HG02759 (cell line): Measurements from ENCODE around the gene ZNF652.
"Not testable (repeated sequence)": the region's sequence is repeated elsewhere in the genome, so short reads cannot be mapped to it uniquely, and the experiment has no call there.

Experiments used
- ATAC-seq: cut with Tn5 transposase; IDR thresholded peaks from one replicate; pipeline ENCODE4 v1.9.1; 2021; ENCODE audit warnings: mild to moderate bottlenecking, moderate library complexity; ENCODE audit not compliant: unreplicated experiment

The ZNF652 gene

DNA sequence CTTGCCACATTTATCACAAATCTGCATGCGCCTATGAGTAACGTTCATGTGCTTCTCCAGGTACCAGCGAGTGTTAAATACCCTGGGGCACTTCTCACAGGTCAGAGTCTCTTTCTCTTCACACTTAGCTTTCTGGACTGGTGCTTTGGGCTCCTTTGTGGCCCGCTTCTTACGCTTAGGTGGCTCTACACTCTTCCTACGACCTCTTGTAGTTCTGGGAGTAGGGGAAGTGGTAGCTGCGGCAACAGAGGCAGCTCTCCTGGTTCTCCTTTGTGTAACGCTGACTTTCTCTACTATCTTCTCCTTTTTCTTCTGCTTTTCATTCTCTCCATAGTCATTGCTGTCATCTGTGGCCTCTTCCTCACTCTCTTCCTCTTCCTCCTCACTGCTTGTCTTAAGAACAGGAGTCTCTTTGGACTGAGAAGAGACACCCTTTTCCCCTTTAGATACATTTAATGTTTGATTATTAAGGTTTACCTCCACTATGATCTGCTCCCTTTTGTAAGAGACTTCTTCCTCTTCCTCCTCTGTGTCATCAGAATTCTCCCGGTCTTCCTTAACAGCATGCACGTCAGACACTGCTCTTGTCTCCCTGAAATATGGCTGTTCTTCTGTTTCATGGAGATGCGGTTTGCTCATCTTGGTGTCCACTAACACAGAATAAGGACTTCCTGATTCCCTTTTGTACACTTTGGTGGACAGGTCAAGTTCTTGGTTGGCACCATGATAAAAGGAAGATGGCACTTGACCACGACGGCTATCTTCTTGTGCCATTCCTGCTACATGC is 45.0 kb downstream of the ZNF652 start:
- ATAC-seq, result no peak

DNA sequence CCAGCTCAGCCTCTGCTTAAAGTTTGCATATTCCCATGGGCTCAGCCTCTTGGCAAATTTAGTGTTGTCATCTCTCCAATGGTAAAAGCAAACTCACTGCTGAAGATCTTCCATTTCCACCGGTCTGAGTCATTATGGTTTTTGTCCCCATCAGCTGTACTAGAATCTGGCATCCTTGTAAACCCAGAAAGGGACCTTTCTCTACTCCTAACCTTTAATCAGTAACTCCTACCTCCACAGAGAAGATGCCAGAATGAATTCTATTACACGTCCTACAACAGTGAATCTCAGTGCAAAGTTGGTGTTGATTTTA is 45.8 kb downstream of the ZNF652 start:
- no peak for ATAC-seq

DNA sequence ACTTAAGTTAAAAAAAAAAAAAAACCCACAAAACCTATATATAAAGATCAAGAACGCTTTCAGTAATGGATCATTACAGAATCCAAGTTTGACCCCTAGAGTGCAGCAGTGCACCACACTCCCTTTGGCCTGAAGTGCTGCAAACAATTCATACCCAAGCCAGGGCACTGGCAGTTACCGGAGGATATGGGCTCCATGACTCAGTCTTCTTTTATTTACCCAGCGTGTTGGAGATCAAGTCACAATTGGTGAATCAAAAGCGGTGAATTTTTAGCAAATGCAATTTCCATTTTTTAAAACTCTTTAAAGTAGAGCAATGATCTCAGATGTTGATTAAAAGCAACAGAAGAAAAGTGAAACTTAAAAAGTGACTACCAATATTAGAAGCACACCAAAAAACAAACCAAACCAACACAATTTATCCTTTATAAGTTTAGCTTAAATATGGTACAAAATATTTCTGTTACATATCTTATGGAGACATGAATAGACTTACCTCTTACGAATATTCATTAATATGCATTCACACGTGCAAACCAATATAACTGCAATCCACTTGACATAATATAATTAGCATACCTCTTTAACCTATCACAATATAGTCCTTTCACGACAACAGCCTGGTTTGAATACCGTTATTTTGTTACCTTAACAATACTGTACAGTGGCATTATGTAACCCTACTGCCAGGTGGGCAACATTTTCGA is 46.3 kb downstream of the ZNF652 start:
- ATAC-seq, result peak; percentile 50

DNA sequence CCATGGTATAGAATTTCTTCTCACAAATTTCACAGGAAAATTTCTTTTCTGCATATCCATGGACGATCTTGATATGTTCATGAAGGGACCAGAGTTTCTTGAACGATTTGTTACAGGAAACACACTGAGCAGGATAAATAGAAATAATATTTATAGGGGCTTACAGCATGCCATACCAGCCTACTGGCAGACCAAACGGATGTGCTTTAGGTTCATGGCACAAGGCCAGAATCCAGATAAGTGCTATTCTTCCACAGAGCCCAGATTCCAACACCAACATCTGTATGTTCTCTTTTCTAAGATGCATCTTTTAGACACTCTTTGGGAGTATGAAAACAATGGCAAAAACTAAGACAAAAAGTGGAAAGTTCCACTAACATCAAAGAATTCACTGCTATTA is 49.3 kb downstream of the ZNF652 start:
- no peak for ATAC-seq

- no peak for ATAC-seq
These were observed 62.1 kb downstream of the ZNF652 start for GRCh38 chr17:49299996-49300395.

GRCh38 chr17:49298371-49298976 is 63.6 kb downstream of the ZNF652 start:
- no peak for ATAC-seq

DNA sequence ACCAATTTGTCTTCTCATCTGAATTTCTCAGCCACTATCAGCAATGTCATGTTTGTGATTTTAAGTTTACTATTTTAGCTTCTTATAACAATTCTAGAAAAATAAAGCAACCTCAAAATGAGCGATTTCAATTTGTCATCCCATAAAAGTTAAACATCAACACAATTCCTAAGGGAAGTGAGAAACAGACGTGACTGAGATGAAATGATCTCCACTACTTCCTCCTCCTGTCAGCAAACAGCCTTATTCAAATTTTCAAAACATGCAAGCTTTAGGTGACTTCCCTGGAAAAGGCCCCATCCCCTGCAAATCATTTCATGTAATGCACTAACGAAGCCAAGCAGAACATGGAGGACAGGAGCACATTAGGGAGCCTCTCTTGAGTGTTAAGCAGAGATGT is 64.9 kb downstream of the ZNF652 start:
- no peak for ATAC-seq

DNA sequence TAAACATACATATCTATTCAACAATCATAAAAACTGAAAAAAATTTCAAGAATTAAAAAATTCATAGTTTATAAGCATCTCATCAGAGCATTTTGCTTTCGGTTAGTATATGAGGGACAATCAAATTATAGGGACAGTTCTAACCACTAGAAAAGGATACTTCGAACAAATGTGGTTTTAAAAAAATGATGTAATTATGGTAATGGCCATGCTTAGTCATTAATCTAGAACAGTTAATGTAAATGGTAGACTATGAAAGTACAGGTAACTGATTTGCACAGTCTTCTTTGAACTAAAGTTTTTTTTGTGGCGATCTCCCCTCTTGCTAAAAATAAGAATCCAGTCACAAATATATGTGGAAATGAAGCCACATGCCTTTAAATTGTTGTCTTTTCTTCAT is 67.9 kb downstream of the ZNF652 start:
- no peak for ATAC-seq

- ATAC-seq, result no peak
These were observed 69.1 kb downstream of the ZNF652 start for GRCh38 chr17:49292901-49293300.

DNA sequence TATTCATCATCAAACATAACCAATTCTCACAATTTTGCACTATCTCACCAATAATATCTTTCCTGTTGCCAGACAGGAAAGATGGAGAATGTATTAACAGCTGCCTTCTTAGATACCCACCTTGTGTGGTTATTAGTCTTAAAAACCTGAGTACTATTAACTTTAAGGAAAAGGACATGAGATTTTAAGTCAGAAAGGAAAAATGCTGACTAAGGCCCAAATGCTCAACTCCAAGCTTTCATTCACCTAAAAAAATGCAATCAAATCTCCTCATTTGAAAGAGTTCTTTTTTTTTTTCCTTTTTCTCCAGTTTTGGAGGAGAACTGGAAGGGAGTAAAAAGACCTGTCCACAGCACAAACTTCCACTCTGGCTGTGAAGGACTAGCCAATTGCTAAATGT is 70.1 kb downstream of the ZNF652 start:
- no peak for ATAC-seq

DNA sequence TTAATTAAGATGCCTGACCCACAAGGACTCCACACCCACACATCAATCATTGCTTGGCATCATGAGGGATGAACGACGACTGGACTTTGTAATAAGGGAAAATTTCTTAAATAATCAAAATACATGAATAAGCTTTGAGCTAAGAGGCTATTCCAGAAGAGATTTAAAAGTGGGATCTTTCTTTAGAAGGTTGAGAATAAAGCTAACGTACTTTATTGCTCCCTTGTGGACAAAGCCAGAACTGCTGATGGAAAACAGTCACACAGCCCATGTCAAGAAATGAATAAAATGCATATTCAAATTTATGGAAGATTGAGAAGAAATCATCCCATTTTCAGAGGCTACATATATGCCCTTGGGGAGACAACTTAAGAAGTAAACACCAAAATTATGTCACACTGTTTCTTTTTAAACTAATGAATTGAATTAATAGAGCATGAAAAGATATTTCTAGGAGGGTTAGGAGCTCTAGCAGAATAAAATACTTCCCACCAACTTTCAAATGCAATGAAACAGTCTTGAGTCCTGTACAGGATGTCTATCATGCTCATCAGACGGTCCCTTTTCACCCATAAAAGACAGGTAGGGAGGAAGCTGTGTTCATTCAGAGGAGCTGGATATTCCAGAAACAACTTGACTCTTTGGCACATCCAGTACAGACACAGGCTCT is 71.2 kb downstream of the ZNF652 start:
- no peak for ATAC-seq

DNA sequence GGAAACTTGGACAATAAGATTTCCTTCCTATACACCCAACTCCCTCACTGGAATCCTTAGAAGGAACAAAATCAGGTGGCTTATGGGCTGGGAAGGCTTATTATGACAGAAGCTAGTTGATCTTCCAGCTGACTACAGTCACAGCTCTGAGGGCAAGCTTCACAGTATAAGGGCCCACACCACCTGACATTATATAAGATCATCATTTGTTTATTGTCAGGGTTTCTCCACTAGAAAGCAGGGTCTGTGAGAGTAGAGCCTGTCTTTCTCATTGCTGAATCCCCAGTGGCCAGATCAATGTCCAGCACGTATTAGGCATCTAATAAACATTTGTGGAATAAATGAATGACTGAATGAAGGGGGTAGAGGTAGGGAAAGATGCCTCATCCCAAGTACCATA is 73.7 kb downstream of the ZNF652 start:
- ATAC-seq, result no peak

DNA sequence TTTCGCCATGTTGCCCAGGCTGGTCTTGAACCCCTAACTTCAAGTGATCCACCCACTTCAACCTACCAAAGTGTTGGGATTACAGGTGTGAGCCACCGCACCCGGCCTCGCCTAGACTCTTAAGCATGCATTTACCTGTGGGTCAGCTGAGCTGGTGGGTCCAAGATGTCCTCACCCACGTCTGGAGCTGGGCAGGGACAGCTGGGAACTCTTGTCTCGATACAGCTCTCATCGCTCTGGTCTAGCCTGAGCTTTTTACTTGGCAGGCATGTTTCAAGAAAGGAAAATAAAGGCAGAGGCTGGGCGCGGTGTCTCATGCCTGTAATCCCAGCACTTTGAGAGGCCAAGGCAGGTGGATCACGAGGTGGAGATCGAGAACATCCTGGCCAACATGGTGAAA is 74.6 kb downstream of the ZNF652 start:
- no peak for ATAC-seq

DNA sequence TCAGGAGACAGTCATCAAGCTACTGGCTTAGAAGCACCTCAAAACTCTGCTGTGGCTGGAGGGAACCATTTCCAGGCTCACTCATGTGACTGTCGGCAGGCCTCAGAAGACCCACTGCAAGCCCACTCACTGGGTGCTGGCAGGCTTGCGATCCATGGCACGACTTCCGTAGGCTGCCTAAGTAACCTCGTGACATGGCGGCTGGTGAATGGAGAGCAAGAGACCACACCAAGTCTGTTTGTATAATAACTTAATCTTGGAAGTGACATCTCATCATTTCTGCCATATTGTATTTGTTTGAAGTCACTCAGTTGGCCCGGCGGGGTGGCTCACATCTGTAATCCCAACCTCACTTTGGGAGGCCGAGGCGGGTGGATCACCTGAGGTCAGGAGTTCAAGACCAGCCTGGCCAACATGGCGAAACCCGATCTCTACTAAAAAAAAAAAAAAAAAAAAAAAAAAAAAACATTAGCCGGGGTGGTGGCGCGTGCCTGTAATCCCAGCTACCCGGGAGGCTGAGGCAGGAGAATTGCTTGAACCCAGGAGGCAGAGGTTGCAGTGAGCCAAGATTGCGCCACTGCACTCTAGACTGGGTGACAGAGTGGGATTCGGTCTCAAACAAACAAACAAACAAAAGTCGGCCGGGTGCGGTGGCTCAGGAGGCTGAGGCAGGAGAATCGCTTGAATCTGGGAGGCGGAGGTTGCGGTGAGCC is 75.6 kb downstream of the ZNF652 start:
- not testable (repeated sequence) for ATAC-seq

DNA sequence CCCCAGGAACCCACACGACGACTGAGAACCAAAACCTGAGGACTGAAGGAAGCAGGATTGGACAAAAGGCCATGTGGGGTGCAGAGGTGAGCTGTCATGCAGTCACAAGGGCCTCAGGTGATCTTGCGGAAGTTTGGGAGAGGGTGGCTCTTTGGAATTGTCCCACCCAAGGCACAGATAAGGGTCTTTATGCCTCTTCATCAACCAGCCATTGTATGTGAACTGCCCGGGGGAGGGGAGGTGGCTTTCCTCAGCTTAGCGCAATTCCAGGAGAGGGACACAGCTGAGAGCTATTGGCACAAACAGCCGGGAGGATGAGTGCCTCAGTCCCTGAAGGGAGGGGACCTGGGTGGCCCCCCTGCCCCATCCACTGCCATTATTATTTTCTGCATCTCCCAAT is 76.3 kb downstream of the ZNF652 start:
- ATAC-seq, result no peak

DNA sequence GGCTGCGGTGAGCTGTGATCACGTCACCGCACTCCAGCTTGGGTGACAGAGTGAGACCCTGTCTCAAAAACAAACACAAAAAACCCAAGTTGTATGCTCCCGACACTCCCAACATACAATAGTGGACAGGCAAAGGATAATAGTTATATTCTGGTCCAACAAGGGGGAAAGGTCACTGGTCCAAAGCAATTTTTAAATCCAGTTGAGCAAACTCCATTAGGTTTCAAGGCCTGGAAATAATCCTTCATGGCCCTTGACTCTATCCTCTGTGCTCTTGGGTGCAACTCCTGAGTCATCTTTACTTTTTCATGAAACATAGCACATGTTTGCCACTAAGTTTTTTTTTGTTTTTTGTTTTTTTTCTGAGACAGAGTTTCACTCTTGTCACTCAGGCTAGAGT is 81.1 kb downstream of the ZNF652 start:
- no peak for ATAC-seq

GRCh38 chr17:49280061-49280460 is 82.0 kb downstream of the ZNF652 start:
- no peak for ATAC-seq

- not testable (repeated sequence) for ATAC-seq
These were observed 82.6 kb downstream of the ZNF652 start for GRCh38 chr17:49279263-49280015.

- ATAC-seq, result no peak
These were observed 84.0 kb downstream of the ZNF652 start for GRCh38 chr17:49278076-49278475.

DNA sequence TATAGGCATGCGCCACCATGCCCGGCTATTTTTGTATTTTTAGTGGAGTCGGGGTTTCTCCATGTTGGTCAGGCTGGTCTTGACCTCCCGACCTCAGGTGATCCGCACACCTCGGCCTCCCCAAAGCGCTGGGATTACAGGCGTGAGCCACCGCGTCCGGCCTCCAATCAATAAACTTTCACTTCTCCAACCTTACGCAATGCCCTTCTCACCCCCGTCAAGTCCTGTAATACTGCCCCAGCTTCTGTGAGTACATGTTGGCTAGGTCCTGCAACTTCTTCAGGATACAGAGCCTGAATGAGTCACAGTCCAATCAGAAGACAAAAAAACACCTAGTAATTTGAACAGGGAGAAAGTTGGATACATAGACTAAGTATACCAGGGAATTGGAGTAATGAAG is 84.4 kb downstream of the ZNF652 start:
- ATAC-seq, result no peak
